AG20443 (cell line): ENCODE results near the gene SLC19A3.
"Not testable (repeated sequence)": the region's sequence is repeated elsewhere in the genome, so short reads cannot be mapped to it uniquely, and the experiment has no call there.

Source experiments
- DNase-seq: peaks from one replicate; pipeline ENCODE4 v3.0.0; 2012; ENCODE audit warnings: low spot score, mixed read lengths

SLC19A3 gene

DNA sequence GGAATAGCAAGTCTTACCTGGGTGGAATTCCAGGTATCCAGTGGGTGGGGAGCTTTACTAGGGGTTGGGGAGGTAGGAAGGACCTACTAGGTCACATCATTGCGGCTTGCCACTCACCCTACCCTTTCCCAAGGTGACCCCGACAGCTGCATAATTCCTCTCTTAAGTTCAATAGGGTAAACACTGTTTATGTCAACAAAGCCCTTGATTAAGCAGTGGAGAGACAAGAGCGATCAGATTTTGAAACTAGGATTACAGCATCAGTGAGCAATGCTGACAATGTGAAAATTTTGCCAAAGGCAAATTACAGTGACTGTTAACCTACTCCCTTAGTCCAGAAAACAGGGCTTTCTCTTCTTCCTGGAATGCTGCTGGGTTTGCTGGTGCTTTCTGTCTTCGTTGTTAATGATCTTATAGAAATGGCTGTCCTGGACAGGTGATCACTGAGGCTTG is 14.5 kb downstream of the SLC19A3 start:
- peak; percentile 58 for DNase-seq

DNA sequence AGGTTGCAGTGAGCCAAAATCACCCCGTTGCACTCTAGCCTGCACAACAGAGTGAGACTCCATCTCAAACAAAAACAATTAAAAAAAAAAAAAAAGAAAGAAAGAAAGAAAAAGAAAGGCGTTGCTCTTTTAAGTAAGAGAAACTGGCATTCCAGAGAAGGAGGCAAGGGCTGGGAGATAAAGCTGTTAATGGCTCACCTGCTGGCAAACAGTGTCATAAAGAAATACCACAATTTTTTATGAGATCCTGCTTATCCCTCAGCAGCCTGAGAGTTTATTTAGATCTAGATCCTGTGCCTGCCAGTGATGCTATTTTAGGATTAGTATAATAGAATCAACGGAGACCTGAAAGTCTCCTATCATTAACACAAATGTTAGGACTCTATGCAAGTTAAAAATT is 16.3 kb downstream of the SLC19A3 start:
- no peak for DNase-seq

DNA sequence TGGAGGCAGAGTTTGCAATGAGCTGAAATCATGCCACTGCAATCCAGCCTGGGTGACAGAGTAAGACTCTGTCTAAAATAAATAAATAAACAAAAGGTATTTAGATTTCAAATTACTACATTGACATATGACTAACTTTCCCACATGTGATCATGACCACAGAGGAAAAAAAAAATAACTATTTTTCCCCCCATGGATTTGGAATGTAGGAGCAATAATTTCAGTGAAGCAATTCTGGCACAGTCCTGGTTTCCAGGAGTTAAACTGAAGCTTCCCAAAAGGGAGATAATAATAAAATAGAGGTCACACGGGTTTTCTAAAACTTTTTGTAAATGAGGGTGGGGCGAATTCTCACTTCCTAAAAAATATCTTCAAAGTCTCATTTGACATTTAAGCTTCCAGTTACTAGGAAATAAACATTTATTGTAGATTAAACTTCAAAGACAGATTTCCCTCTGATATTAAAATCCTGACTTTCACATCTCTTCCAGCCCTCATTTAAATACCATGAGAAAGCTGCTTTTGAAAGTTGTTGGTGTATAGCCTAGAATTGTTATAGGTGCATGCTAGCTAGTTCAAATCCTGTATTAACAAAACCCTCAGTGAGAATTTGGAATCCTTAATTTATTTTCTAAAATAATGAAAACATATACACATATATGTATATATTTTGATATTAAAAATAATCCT is 20.7 kb downstream of the SLC19A3 start:
- DNase-seq = no peak

- DNase-seq = no peak
Observed at GRCh38 chr2:227687189-227687588, 30.6 kb downstream of the SLC19A3 start.

GRCh38 chr2:227684258-227684657 is 33.6 kb downstream of the SLC19A3 start:
- DNase-seq = no peak

DNA sequence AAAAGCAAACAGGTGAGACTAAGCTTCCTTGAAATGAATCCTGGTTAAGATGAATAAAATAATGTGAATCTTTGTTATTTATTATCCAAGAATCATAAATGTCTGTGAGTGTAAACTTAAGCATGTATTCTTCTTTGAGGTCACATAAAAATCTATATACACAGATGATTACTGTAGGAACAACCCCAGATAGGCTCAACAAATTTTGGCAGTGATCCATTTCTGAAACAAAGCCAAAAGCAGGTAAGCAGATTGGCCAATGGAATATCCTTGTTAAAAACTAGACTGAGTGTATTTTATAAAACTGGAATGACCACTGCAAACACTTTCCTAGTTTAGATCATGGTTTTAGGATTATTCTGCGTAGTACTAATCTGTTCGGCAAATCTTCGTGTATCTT is 39.9 kb downstream of the SLC19A3 start:
- no peak for DNase-seq

GRCh38 chr2:227674485-227674884 is 43.3 kb downstream of the SLC19A3 start:
- DNase-seq = no peak

- DNase-seq = not testable (repeated sequence)
Observed at GRCh38 chr2:227673620-227674019, 44.2 kb downstream of the SLC19A3 start.

DNA sequence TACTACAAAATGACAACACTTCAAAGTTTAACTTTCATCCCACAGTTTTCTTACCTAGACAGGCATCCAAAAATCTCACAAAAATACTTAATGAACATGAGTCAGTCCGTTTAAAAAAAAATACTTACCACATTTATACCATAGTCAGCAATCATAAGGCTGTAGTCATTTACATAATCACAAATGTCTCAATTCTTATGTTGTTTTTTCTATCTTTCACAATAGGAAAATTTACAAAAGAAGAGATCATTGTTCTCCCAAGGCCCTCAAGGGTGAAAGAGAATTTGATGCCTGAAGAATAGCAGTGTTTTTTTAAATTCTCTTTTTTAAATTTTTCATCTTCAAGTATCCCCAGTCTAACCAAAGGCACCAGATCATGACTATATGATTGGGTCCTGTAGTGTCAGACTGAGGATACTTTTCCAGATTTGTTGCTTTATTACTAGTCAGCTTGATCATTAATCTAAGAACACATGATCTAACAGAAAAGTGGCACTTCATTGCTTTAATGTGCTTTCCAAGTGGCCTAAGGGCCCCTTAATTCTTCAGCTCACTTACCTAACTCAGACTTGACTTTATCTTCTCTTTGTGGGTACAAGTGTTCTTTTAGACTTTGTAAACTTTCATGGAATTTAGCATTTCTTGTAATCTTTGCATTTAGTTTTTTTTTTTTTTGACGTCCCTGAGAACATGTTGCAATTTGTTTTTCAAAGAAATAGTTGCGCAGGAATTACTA is 46.5 kb downstream of the SLC19A3 start:
- no peak for DNase-seq

DNA sequence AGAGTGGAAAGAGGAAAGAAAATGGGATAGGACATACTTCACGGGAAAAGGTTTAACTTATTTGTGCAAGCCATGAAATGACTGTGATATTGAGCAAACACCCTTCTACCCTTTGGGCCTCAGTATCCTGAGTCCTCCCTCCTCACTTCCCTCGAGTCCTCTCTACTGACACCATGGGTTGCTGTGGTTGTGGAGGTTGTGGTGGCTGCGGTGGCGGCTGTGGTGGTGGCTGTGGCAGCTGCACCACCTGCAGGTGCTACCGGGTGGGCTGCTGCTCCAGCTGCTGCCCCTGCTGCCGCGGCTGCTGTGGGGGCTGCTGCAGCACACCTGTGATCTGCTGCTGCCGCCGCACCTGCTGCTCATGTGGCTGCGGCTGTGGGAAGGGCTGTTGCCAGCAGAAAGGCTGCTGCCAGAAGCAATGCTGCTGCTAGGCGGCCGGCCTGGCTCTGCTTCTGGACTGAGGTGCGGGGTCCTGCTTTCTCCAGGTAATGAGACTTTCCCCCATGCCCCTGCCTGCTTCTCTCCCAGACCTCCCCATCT is 51.1 kb downstream of the SLC19A3 start, which contains the start of gene SCYGR5:
TSS of gene SCYGR5 (plus strand) at position 174 of the 540 bp plus-strand sequence. CDS start at position 174, 0 bp downstream.
- DNase-seq = not testable (repeated sequence)

GRCh38 chr2:227665189-227665940 is 52.5 kb downstream of the SLC19A3 start:
- no peak for DNase-seq

GRCh38 chr2:227661827-227662226 is 56.0 kb downstream of the SLC19A3 start:
- no peak for DNase-seq

GRCh38 chr2:227661025-227661649 is 56.7 kb downstream of the SLC19A3 start:
- DNase-seq = no peak

- DNase-seq = no peak
Observed at GRCh38 chr2:227657199-227657845, 60.5 kb downstream of the SLC19A3 start.

DNA sequence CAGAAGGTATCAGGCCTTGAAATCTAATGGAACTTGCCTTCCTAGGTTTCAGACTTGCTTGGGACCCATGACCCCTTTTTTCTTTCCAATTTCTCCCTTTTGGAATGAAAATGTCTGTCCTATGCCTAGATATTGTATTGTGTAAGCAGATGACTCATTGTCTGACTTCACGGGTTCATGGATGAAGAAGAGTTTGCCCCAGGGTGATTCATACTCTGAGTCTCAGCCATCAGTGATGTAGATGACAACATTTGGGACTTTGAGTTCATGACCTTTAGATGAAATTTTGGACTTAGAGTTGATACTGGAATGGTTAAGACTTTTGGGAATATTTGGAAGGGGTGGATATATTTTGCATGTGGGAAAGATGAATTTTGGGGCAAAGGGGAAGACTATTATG is 62.4 kb downstream of the SLC19A3 start:
- peak; percentile 89 for DNase-seq

DNA sequence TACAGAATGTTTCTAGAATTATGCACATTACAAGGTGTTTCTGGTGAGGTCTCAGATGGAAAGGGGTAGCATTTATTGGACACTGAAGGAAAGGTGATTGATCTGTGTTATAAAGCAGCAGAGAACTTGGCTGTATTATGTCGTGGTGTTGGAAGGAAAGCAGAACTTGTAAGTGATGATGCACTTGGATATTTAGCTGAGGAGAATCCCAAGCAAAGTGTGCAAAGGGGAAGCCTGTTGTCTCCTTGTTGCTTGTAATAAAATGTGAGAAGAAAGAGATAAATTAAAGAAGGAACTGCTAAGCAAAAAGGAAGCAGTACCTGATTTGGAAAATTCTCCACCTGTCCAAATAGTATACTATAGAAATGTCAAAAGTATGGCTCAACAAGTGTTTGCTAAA is 63.4 kb downstream of the SLC19A3 start:
- no peak for DNase-seq

DNA sequence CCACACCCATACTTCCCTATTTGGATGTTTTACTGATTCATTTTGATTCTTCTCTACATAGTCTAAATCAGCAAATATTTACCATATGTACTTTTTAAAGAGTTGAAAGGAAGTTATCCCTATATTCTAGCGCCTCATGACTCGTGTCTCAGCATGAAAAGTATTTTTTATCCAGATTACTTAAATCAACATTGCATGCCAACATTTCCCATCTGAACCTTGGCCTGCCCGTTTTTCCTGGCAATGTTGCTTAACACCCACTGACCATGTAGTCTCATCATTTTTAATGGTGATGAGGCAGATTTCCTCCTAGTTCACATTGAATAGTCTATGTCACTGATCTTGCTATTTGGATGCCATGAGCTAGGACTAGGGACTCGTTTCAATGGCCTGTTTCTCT is 64.4 kb downstream of the SLC19A3 start:
- no peak for DNase-seq

GRCh38 chr2:227643990-227644551 is 73.8 kb downstream of the SLC19A3 start:
- no peak for DNase-seq

- DNase-seq = no peak
Observed at GRCh38 chr2:227642656-227643055, 75.2 kb downstream of the SLC19A3 start.

DNA sequence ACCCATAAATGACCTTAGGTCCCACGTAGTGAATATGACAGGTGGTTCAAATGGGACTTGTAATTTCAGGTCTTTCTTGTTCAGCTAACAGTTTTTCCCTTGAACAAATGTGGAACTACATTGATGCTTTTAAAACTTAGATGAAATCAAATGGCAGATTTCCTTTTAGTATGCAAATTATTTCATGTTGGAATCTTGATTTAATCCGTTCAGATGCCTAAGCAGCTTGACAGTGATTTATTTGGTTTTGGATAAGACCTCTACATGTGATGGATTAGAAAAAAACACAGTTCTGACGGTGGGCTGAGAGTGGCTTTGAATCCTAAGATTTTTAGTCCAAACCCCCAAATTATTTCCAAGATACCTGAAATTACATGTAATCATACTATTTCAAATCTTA is 83.6 kb downstream of the SLC19A3 start:
- DNase-seq = no peak
